D721Med (cell line): ENCODE results near the gene ABCC8.

Experiments used
- DNase-seq: peaks from one replicate; pipeline ENCODE4 v3.0.0; 2011; ENCODE audit warnings: low spot score; ENCODE audit not compliant: insufficient read length
- FAIRE-seq: peaks from 2 replicates; lab custom pipeline; 2011; peaks lifted over from hg19 to GRCh38; lab: Jason Lieb, UNC
- CTCF ChIP-seq: IDR thresholded peaks from 2 replicates; pipeline ENCODE4 v1.5.1; 2012; ENCODE audit warnings: mild to moderate bottlenecking, control low read depth; ENCODE audit not compliant: insufficient read depth; ENCODE audit errors: missing control alignments

ABCC8 gene

DNA sequence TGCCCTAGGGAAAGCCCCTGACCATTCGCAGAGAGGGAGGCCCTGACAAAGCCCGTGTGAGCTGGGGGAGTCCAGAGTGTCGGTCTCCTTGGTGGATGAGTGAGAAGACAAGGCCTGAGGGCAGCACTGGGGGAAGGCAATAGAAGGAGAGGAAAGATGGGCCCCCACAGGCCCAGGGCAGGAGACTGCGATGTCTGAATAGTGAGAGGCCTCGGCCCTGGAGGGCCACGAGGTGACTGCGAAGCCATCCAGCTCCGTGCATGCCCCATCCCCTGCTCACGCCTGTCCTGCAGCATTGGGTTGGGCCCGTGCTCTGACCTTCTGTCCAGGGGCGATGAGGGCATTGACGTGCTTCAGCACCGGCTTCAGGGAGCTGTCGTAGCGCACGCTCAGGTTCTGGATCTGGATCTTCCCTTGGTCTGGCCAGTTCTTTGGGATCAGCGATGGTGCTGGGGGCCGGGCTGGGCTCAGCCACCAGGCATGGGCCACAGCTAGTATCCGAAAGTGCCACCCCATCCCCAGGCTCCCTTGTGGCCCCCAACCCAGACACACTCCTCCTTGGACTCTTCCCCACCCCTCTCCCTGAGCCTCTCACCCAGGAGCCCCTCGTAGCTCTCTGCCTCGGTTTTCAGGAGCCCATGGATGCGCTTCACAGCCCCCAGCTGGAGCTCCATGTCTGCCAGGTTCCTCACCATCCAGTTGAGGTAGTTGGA is 79.9 kb downstream of the ABCC8 start:
- no peak for DNase-seq
- FAIRE-seq, result no peak
- TF ChIP-seq CTCF, result no peak

- TF ChIP-seq CTCF, result no peak
- FAIRE-seq, result no peak
- no peak for DNase-seq
Observed at GRCh38 chr11:17395978-17396377, 80.7 kb downstream of the ABCC8 start.

DNA sequence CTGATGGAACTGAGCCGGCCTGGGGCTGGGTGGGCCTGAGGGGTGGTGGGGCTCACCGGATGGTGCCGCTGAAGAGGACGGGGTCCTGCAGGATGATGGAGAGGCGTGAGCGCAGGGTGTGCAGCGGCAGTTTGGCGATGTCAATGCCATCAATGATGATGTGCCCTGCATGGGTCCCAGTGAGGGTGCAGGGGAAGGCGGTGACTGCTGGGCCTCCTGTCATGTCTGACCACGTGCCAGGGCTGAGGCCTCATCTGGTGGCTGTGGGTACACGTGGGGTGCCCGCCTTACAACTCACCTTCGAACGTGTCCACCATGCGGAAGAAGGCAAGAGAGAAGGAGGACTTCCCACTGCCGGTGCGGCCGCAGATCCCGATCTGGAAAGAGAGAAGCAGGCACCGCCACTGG is 81.1 kb downstream of the ABCC8 start:
- no peak for FAIRE-seq
- DNase-seq, result no peak
- TF ChIP-seq CTCF, result no peak

DNA sequence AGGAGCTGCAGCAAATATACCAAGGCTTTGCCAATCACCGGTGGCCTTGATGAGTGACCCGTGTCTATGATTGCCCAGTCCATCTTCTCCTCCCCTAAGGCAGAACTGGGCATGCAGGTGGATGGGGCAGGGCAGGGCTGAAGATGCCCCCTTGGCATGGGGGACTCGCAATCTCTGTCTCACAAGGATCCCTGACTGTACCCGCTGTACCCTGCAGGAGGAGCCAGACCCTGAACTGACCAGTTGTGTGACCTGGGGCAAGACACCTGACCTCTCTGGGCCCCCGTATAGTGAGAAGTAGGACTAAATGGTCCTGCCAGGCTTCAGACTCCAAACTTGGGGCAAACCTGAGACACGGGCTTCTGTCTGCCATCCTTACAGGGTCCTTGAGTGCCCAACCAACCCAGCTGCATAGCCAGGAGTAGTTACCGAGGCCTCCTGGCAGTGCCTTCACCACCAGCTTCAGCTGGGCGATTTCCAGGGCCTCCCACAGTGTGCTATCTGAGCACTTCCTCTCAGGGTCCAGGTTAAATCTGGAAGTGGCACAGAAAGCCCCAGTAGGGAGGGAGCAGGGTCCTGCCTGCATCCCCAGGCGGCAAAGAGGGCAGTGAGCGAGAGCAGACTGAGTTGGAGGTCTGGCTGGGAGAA is 81.8 kb downstream of the ABCC8 start:
- FAIRE-seq, result no peak
- TF ChIP-seq CTCF, result no peak
- no peak for DNase-seq

GRCh38 chr11:17393472-17393871 is 83.2 kb downstream of the ABCC8 start:
- FAIRE-seq (no peak), DNase-seq (no peak)
- no peak for TF ChIP-seq CTCF

DNA sequence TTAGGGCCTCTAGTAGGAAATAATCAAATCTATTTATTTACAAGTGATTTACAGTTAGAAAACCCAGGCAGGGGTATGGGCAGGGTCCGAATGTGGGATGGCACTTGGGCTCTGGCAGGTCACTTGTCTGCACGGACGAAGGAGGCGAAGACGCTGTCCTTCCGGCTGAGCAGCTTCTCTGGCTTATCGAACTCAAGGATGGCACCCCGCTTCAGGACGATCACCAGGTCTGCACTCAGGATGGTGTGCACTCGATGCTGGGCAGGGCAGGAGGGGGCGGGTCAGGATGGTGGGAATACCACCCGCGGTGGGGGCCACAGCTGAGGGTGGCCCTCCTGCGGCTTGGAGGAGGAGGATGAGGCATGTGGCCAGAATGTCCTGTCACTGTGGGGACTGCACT is 83.8 kb downstream of the ABCC8 start:
- no peak for DNase-seq
- FAIRE-seq, result no peak
- no peak for TF ChIP-seq CTCF
